HG02763 (cell line): ENCODE data around the gene PIGW.

Source experiments
- ATAC-seq: cut with Tn5 transposase; IDR thresholded peaks from one replicate; pipeline ENCODE4 v1.9.1; 2021; ENCODE audit warnings: mild to moderate bottlenecking, moderate library complexity; ENCODE audit not compliant: unreplicated experiment

PIGW gene

DNA sequence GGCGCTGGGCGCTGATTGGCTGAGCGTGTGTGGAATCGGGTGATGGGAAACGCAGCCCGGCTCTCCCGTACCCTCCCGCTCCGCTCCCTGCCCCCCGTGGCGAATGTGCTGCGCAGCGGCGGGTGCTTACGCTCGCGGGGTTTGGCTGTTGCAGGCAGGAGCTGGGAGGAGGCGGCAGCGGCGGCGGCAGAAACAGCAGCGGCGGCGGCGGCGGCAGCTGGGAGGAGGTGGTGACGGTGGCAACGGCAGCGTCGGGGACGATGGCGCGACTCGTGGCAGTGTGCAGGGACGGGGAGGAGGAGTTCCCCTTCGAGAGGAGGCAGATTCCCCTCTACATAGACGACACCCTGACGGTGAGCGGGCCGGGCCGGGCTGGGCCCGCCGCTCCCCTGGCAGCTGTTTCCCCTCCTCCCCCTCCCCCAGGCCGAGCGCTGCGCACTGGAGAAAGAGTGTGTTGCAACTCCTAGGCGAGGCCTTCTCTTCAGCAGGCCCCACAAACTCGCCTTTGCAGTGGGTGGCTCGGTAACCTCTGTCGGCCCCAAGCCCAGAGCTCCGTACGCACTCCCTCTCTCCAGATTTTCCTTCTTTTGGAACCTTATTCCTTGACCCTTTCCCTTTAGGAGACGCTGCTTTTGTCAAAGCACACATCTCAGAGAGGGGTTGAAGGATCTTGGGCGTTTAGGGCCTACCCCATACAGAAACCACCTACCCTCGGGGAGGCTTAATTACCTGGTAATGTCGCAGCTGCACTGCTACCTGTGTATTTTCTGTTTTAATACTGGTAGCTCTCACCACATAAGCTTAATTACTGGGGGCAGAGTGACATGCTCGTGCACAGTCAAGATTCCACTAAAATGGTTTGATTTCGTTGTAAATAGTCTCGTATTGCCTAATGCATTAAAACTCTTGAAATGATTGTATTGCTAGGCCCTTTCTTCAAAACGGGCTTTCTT lies 11.0 kb downstream of the PIGW start:
- ATAC-seq: peak; percentile 65

DNA sequence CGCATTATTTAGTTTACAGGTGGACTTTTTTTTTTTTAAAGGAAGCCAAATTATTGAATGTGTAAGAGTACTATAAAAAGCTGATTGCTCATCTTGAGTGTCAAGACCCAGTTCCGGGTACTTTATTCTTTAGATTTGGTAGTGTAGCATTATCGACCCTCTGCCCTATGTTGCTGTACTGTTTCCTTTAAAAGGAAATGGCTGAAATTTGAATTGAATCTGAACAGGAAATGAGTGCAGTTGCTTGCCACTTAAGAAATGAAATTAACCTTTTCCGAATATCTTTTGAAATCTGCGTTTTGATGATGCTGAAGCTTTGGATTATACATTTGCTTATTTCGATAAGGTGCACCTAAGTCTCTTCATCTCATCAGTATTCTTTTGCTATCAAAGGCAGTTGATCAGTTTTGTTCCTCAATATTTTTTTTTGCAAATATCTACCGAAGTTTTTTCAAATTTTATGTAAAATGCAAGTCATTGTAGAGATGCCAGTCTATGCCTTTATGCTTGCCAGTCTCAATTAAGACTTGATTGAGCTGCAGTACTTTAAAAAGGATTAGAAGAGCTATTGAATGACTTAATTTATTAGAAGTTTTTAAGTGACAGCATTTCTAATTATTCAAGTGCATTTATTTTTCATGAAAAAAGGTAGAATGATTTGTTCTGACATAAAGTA lies 11.8 kb downstream of the PIGW start:
- no peak for ATAC-seq

DNA sequence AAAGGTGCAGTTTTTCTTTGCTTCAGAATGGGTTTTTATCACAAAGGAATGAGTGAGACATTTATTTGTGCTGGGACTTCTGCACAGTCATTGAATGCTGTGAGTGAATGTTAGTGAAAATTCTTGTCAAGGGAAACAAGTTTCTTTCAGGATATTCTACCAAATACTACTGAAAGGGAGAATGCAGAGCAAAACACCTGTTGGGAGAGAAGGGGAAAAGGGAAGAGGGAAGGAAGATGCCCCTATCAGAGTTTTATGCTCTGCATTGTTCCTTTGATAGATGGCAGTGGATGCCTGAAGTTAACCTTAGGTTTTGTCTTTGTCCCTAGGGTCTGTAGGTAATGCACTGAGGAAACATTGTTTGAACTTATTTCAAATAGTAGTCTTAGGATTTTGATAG lies 13.0 kb downstream of the PIGW start:
- ATAC-seq: no peak

DNA sequence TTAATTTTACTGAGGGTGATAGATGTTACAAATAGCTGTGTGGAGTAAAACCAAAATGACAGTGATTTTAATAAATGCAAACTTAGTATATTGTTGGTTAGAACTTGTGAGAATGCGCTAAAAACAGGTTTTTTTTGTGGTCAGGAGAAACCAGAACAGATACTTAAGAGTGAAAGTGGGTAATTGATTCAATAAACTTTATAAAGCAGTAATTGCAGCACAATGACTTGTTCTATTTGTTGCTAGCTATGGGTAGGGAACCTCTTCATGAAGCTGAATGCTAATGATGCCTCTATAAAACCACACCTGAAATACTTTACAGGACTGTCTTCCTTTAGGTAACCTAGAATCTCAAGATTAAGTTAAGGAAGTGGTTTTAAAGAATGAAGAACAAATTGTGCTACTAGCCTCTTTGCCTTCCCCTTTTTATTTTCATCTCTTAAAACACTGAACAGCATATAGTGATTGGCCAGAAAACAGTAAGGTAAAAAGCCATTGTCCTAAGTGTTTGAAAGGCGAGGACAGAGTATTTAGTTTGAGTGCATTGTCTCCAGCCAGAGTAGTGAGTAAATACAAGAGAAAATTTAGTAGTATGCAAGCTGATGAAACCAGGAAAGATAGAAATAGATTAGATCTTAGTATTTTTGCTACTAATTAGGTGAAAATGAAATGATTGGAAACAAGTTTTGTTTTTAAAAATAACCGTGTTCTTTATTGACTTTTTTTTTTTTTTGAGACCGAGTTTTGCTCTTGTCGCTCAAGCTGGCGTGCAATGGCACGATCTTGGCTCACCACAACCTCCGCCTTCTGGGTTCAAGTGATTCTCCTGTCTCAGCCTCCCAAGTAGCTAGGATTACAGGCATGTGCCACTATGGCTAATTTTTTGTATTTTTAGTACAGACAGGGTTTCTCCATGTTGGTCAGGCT lies 16.0 kb downstream of the PIGW start:
- no peak for ATAC-seq

DNA sequence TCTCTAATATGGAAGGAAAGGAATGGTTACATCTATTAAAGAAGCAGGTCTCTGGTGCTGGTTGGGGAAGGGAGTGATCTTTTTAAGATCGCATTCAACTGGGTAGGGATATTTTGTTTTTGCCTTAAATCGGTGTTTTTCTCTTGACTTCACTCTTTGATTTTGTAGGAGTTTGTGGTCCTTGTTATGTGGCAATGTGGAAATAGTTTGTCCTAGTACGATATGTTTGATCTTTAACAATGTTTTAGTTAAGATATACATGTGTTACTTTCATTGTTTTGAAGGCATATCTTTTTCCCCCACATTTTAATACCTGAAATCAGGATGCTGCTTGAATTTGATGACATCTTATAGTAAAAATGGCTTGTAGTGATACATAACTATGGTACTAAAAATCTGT lies 18.7 kb downstream of the PIGW start:
- ATAC-seq: no peak

DNA sequence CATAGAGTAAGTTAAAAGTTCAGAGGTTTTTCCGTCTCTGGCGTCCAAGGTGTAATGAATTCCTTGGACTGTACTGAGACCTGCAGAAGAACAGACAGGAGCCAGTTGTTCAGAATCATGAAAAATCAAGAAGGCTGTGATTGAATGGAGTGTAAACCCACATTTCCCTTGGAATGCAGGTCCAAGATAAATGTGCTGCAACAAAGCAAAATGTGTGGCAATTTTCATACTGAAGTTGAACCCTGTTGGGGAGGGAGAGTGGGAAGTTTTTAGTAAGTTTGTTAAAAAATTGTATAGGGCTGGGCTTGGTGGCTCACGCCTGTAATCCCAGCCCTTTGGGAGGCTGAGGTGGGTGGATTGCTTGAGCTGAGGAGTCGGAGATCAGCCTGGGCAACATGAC lies 31.3 kb downstream of the PIGW start:
- no peak for ATAC-seq

DNA sequence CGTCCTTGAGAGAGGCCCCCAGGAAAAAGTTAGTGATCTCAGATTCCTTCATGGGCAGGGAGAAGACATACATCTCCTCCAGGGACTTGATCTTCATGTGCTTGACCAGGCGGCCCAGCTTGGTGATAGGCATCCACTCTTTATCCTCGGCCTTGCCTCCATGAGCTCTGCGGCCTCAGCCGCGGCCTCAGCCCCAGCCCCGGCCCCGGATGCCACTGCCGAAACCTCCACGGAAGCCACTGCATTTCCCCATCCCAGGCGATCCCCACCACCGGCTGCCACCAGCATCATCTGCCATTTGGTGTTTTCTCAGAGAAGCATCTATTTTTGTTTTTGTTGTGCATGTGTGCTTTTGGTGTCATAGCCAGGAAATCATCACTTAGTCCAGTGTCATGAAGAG lies 40.2 kb downstream of the PIGW start:
- no peak for ATAC-seq

DNA sequence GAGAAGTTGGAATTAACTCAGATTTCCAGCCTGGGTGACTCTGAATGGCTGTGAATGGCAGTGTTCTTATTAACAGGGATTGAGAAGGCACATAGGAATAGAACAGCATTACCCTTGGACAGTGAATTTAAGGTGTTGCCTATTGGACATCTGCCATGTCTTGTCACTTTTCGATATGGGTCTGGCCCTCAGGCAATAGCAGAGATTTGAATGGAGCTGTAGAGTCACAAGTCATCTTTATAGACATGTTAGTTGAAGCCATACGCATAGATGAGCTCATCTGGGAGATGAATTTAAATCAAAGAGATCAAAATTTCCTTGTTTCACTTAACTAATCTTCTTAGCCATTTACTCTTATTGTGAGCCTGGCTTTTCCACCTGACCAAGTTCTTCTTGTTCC lies 42.0 kb downstream of the PIGW start:
- ATAC-seq: no peak

DNA sequence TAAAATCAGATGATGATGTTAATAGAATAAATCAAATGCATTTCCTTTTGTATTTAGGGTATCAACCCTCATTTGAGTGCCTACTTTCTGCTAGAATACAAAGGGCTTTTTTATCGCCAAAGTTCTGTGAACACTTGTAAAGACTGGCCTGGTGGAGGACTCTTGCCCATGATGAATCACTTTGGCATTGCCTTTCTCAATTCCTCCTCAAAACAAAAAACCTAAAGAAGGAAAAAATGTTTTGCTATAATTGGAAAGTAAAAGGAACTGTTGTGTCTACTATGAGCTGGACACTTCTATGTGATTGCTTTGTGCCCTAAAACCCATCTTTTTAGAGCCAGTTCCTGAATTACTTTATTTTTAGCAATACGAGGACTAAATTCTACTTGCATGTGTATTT lies 43.9 kb downstream of the PIGW start:
- ATAC-seq: no peak

DNA sequence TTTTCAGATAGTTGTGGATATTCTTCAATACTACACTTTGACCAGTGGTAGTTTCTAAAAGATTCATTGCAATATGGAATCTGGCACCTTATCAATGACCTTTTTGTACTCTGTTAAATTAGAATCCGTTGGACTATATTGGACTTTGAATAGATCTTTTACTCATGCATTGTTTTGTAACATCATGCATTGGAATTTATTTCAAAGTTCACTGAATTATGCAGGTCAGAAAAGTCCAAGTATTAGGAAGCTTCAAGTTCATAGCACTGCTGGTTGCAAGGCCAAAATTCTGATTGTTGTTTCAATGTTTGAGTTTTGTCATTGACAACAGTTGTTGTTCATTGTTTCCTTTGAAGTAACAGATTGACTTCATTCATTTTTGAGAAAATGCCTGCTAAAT lies 49.0 kb downstream of the PIGW start:
- ATAC-seq: no peak

DNA sequence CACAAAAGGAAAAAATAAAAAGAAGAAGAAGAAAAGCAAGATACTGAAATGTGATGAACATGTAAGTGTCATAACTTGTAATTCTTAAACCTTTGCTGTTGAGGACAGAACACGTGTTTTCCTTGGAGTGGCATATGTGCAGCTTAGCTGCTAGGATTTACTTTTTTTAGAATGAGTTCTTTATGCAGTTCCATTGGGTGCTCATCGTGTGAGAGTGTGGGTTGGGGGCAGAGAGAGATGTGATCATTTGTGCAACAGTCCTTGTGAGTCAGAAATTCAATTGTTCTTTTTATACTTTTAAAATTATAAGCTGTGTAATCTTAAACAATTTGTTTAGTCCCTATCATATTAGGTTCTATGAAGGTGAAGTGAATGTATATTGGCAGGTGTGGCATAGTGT lies 51.4 kb downstream of the PIGW start:
- ATAC-seq: no peak
